ENCODE measurements around the gene RIMBP2. TPM values are rescaled to one million over a fixed set of nuclear protein-coding genes. Genes with fewer than 3 reads are reported as not detected.

RIMBP2 gene
- total and polyA plus RNA-seq, 9 of the 15 experiments (the other 6 are each of a cell fraction or from before 2014, with no cell fraction given) = not detected

DNA sequence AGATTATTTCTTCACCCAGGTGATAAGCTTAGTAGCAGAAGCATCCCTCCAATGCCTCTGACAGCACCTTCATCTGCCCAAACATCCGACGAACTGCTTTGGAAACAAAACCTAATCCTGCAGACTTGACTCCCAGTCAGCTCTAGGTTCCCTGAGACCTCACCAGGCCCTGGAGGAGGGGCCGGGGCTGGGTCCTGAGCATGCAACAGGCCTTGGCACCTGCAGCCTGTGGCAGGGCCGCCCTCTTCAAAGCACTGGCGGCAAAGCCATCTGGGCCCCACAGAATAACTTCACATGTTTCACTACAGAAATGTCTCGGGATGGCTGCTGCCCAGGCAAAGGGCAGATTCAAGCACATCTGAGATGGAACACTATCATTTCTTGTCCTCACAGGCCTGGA lies 245.1 kb downstream of the RIMBP2 start:
- Histone ChIP-seq H3K79me2 (ENCODE audit: control insufficient read depth, insufficient read depth, low read length) (no peaks in the 10 kb centered on the region), H3K4me3 (no peak overlapping the region), H3K27ac (ENCODE audit: extremely low read depth, low read depth, low read length) (no peak overlapping the region), H3K9me1 (ENCODE audit: control insufficient read depth, insufficient read depth, low read length) (no peaks in the 10 kb centered on the region), H3K4me2 (ENCODE audit: insufficient read depth, low read length) (no peak overlapping the region), H3K27me3 (ENCODE audit: control insufficient read depth in 2 of 2, insufficient read depth in 2 of 2, low read length in 2 of 2) (peaks cover 28 to 68% of the 10 kb centered on the region in 2 experiments; a peak in 4 of 5 replicates), H3K9ac (ENCODE audit: insufficient read depth in 1 of 2, low read depth in 2 of 2, low read length in 2 of 2) (no peak overlapping the region), H2AFZ (ENCODE audit: low read depth, low read length) (no peak overlapping the region), H3K9me3 (replicated peaks; ENCODE audit: control insufficient read depth, insufficient read depth, low read depth, low read length) (no peaks in the 10 kb centered on the region; the same call in 1 of the 2 replicates), H3K4me1 (replicated peaks in 1 of 2; ENCODE audit: control insufficient read depth in 2 of 2, insufficient read depth in 2 of 2, low read length in 2 of 2) (no peaks in the 10 kb centered on the region), H3K36me3 (ENCODE audit: control insufficient read depth, insufficient read depth, low read length) (no peaks in the 10 kb centered on the region), H4K20me1 (replicated peaks; ENCODE audit: control insufficient read depth, insufficient read depth, low read length) (peaks cover 4% of the 10 kb centered on the region; the same call in 1 of the 2 replicates)
- BruUV-seq (replicated peaks) = no TSS peak
- ChIA-PET CTCF (ENCODE audit: low intra/inter-chr PET ratio) (no interaction called here), POLR2A (interaction anchor here (0.7 kb wide), 1 partner anchor 315 kb away, joined by 3 read pairs; no protein-coding TSS in a partner anchor)
- DNase-seq (ENCODE audit: extremely low read depth in 1 of 4, low spot score in 3 of 4) (no peak), FAIRE-seq (no peak), ATAC-seq (no peak)
- intact Hi-C loops (cut with micrococcal nuclease) = no loop called here
- in situ Hi-C loops (cut with MboI) = no loop called here
- WGBS (ENCODE audit: insufficient coverage, low coverage, missing lambda C conversion rate) = 0% methylated on average over 4 of the region's 6 CpGs
- no peak for TF ChIP-seq TCF3 (CRISPR knock-in tag; IDR thresholded peaks at IDR 0.05)
- no peak for TF ChIP-seq NFXL1 (CRISPR knock-in tag; IDR thresholded peaks at IDR 0.05)
- no peak for TF ChIP-seq ZNF347 (CRISPR knock-in tag; IDR thresholded peaks at IDR 0.05; ENCODE audit: low read depth)
- TF ChIP-seq FOXA1 (IDR thresholded peaks at IDR 0.05; ENCODE audit: borderline replicate concordance) = no peak
- TF ChIP-seq ZNF239 (CRISPR knock-in tag; IDR thresholded peaks at IDR 0.05) = no peak
- no peak for TF ChIP-seq TFAM (CRISPR knock-in tag; conservative IDR thresholded peaks at IDR 0.05)
- TF ChIP-seq MXD1 (CRISPR knock-in tag; IDR thresholded peaks at IDR 0.05; ENCODE audit: borderline replicate concordance, poor library complexity, severe bottlenecking) = no peak
- TF ChIP-seq HNRNPLL (IDR thresholded peaks at IDR 0.05; ENCODE audit: low read depth, low read length, poor library complexity, severe bottlenecking) = no peak
- TF ChIP-seq RBM15 (IDR thresholded peaks at IDR 0.05; ENCODE audit: insufficient read depth, low read length) = no peak
- no peak for TF ChIP-seq MTF1 (CRISPR knock-in tag; IDR thresholded peaks at IDR 0.05; ENCODE audit: borderline replicate concordance)
- no peak for TF ChIP-seq PHF21A (IDR thresholded peaks at IDR 0.05; ENCODE audit: borderline replicate concordance, low read depth)
- TF ChIP-seq PCBP1 (IDR thresholded peaks at IDR 0.05; ENCODE audit: low read depth, low read length, poor library complexity, severe bottlenecking) = no peak
- TF ChIP-seq HMBOX1 (IDR thresholded peaks at IDR 0.05) = no peak
- no peak for TF ChIP-seq HMGN3 (IDR thresholded peaks at IDR 0.05; ENCODE audit: borderline replicate concordance, extremely low read depth, insufficient read length, low read depth, low read length)
- no peak for TF ChIP-seq TCF7 (IDR thresholded peaks at IDR 0.05; ENCODE audit: borderline replicate concordance)
- TF ChIP-seq SMARCA4 (IDR thresholded peaks at IDR 0.05) = no peak

All from K562 (cell line).